ENCODE data around the gene SH2D4B.
"Not testable (repeated sequence)": the region's sequence is repeated elsewhere in the genome, so short reads cannot be mapped to it uniquely, and the experiment has no call there.

The SH2D4B gene

GRCh38 chr10:80526218-80526617 is 11.5 kb upstream of the SH2D4B start:
- DNase-seq = no peak

DNA sequence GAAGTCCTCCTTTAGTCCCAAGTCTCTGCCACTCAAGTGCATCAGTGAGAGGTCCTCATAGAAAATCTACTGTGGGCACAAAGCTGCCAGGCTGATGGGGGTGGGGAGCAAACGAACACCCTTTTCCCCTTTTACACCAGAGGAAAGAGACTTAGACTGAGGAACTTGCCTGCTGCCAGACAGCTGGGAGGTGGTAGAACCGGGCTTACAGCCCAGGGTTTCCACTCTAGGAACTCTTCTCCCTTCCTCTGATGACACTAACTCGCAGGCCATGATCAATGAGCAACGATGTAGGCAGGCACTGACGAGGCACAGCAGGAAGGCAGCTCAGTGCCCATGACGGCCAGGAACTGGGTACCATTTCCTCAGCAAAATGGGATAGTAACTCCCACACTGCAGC is 11.0 kb upstream of the SH2D4B start:
- DNase-seq = no peak

DNA sequence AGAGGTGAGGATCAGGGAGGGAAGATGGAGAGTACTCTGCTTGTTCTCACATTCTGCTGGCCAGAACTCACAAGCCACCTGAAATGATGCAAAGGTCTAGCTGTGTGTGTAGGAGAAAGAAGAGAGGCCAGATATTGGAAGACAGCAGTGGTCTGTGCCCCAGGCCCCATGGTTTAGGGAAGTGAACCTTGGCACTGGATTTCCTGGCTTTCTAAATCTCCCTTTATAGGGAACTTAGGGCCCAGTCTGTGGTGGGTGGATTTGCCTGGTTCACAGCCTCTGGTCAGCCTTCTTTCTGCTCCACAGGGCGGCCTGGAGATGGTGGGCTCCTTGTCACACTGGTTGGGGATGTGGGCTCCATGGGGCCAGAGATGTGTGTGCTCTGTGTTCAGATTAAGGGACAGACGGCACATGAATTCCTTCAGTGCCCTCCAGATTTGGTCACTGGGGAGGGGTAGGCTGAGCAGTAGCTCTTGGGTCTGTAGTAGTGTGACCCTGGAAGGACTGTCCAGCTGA is 9.5 kb upstream of the SH2D4B start:
- no peak for DNase-seq

- DNase-seq = no peak
Observed at GRCh38 chr10:80528901-80529300, 8.8 kb upstream of the SH2D4B start.

- DNase-seq = peak; percentile 36 to 44
Observed at GRCh38 chr10:80529604-80530003, 8.1 kb upstream of the SH2D4B start.

DNA sequence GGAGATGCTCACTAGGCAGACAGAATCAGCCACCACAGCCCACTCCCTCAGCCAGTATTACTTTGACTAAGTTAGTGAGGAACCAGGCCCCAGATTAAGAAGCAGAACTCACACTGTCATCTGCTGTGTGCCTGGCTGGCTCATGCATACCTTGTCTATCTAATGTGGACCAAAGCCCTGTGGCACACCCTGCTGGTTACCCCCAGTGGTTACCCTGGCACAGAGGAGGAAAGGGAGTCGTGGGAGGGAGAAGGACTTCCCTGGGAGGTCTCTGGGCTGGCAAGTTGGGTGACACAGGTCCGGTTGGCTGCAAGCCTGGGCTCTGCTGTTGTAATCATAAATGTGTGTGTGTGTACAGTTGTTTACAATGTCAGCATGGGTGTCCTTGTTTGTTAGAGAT is 7.5 kb upstream of the SH2D4B start:
- DNase-seq = peak; percentile 40 to 43

GRCh38 chr10:80530816-80531215 is 6.9 kb upstream of the SH2D4B start:
- DNase-seq = no peak

GRCh38 chr10:80532571-80532970 is 5.1 kb upstream of the SH2D4B start:
- DNase-seq = no peak

GRCh38 chr10:80534059-80534458 is 3.6 kb upstream of the SH2D4B start:
- not testable (repeated sequence) for DNase-seq

- DNase-seq = not testable (repeated sequence)
Observed at GRCh38 chr10:80534646-80535045, 3.1 kb upstream of the SH2D4B start.

- DNase-seq = peak; percentile 79 to 83
Observed at GRCh38 chr10:80535671-80536360, 1.9 kb upstream of the SH2D4B start.

DNA sequence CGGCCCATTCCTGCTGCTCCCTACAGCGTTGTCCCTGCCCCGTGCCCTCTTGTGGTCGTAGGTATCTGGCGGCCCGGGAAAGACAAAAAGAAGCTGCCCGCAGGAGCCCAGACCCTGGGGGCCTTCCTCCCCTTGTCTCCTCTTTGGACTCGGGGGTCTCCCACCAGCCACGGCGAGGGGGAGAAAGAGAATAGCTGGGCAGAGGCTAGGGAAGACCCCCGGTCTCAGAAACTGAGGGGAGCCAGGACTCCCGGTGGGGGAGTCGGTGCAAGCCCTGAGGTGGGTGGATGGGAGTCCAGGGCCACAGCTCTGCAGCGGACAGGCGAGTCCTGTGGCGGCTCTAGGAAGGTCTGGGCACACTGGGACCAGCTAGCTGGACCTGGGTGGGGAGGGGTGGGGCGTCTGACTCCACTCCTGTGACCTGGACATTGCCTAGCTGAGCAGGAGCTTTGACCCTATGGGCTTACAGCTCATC is 1.3 kb upstream of the SH2D4B start:
- no peak for DNase-seq

- no peak for DNase-seq
Observed at GRCh38 chr10:80537086-80537735, 491 bp upstream of the SH2D4B start.

- DNase-seq = no peak
Observed at GRCh38 chr10:80538481-80539185, 931 bp downstream of the SH2D4B start.

DNA sequence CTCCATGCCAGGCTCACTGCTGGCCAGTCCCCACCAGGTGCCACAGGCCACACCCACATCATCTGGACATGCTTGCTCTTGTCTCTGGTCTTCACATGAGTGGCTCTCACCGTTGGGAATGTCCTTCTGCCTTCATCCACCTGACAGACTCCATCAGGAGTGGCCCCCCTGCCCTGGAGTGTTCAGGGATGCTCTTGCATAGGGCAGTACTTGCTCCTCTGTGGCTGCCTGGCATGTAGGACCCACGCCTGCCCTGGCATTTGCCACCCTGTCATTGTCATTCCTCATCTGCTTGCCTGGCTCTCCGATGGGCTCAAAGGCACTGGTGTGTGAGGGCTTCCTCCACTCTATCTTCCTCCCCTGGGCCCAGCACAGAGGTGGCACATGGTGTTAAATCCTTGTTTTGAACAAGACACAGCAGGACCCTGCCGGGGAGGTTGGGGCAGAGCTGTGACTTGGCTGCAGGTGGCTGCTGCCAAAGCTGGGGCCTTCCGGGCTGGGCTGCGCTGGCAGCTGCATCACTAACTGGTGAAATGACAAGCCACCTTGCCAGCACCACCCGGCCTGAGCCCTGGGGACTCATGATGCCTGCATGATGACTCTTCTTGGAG is 1.8 kb downstream of the SH2D4B start:
- DNase-seq = peak in 1 of 2 donors; percentile 36

DNA sequence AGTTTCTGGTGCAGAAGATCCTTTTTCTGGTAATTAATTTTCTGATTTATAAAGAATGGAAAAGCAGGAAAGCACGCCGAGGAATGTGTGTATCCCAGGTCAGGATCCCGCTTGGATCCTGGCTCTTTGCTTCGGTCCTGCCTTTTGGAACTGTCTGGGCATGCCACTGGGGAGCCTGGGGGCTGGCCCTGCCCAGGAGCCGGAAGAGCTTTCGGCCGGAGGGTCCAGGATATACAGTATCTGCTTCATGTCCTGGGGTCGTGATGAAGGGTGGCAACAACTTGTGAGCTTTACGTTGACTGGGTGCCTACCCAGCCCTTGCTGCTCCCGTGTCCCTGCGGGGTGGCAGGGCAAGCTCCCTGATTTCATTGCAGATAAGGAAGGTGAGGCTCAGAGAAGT is 2.4 kb downstream of the SH2D4B start:
- DNase-seq = no peak

- no peak for DNase-seq
Observed at GRCh38 chr10:80540618-80540980, 2.9 kb downstream of the SH2D4B start.

- DNase-seq = peak in 1 of 2 donors; percentile 30
Observed at GRCh38 chr10:80540981-80541750, 3.5 kb downstream of the SH2D4B start.

DNA sequence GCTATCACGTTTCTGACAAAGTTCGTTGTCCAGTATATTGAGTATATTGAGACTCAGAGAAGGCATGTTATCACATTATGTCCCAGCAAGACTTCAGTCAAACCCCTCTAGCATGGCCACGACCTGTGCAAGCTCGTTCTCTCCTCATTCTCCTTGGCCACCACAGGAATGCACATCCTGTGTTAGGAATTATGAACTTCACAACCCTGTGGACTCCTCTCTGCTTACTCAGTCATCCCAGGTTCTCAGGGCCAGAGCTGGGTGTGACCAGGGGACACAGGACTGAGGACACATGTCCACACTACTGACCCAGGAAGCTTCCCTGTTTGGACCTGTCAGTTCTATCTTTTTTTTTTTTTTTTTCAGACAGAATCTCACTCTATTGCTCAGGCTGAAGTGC is 4.4 kb downstream of the SH2D4B start:
- no peak for DNase-seq

DNA sequence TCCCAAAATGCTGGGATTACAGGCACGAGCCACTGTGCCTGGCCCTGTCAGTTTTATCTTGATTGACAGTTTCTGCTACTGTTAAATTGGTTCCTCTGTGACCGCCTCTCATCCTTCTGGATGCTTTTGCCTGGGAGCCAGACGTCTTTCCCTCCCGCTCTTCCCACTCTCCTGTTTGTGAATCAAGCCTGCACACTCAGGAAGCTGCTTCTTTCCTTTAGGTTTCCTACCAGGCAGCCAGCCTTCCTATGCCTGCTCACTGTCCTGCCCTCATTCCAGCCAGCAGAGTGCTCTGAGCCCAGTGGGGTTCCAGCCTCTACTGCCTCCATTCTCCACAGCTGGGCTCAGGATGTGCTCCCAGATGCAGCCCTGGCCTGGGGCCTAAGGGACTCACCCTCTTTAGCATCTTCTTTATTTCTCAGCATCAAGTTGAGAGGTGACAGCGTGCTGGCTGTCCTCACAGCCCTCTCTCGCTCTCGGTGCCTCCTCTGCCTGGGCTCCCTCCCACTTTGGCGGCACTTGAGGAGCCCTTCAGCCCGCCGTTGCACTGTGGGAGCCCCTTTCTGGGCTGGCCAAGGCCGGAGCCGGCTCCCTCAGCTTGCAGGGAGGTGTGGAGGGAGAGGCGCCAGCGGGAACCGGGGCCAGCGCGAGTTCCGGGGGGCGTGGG is 5.1 kb downstream of the SH2D4B start:
- DNase-seq = no peak

DNA sequence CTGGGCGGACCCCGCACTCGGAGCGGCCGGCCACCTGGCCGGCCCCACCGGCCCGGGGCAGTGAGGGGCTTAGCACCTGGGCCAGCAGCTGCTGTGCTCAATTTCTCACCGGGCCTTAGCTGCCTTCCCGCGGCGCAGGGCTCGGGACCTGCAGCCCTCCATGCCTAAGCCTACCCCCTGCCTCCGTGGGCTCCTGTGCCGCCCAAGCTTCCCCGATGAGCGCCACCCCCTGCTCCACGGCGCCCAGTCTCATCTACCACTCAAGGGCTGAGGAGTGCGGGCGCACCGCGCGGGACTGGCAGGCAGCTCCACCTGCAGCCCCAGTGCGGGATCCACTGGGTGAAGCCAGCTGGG is 5.6 kb downstream of the SH2D4B start:
- DNase-seq = not testable (repeated sequence)
